Upper lobe of left lung (tissue), 6 donors: ENCODE measurements around the gene FBLN2. TPM values are rescaled to one million over a fixed set of nuclear protein-coding genes. Genes with fewer than 3 reads are reported as not detected.

ENCODE experiments used
- ATAC-seq, 2 donors: fragments of 200-7000 bp; cut with Tn5 transposase; one replicate each; pipeline ENCODE4 v1.9.1; 2022; ENCODE audit warnings: mild to moderate bottlenecking in 2 of 2, moderate library complexity in 2 of 2; ENCODE audit not compliant: low FRiP score in 2 of 2
- DNase-seq, 2 donors: peaks; one replicate each; pipeline ENCODE4 v3.0.0-alpha.2; 2019 to 2020
- H3K27ac ChIP-seq, 4 donors: fragments of 200-600 bp; sonication (generic); one replicate each; pipeline ENCODE4 v1.5.1; 2016 to 2019
- H3K27me3 ChIP-seq, 4 donors: fragments of 200-600 bp; sonication (generic); one replicate each; pipeline ENCODE4 v1.5.1; 2017 to 2019
- H3K36me3 ChIP-seq, 4 donors: fragments of 200-600 bp; sonication (generic); one replicate each; pipeline ENCODE4 v1.5.1; 2016 to 2019
- H3K4me1 ChIP-seq, 4 donors: fragments of 200-600 bp; sonication (generic); one replicate each; pipeline ENCODE4 v1.5.1; 2018 to 2019
- H3K4me3 ChIP-seq, 4 donors: fragments of 200-600 bp; sonication (generic); one replicate each; pipeline ENCODE4 v1.5.1; 2017 to 2019; ENCODE audit warnings: mild to moderate bottlenecking in 2 of 4, moderate library complexity in 1 of 4
- H3K9me3 ChIP-seq, 4 donors: fragments of 200-600 bp; sonication (generic); one replicate each; pipeline ENCODE4 v1.5.1; 2018 to 2019
- EP300 ChIP-seq, 4 donors: sonication (generic); formaldehyde crosslinking; IDR thresholded peaks; one replicate each; pipeline ENCODE4 v1.5.1; 2017; ENCODE audit warnings: antibody characterized with exemption in 4 of 4, control low read depth in 2 of 4
- POLR2A ChIP-seq, 4 donors: fragments of 450-650 bp; IDR thresholded peaks; one replicate each; pipeline ENCODE4 v1.5.1; 2016 to 2017; ENCODE audit warnings: antibody characterized with exemption in 4 of 4, mild to moderate bottlenecking in 2 of 4
- POLR2AphosphoS5 ChIP-seq, 2 donors: sonication (generic); formaldehyde crosslinking; IDR thresholded peaks; one replicate each; pipeline ENCODE4 v1.5.1; 2017; ENCODE audit warnings: antibody characterized with exemption in 2 of 2
- WGBS, 2 donors: methylation state at CpG; one replicate each; pipeline ENCODE4 v1.1.5; 2017 to 2018; 5-methylcytosine and 5-hydroxymethylcytosine counted together
- total RNA-seq, 6 donors: library from RNA; depleted of rRNA in 4 of 6; stranded (reverse); fragments of >200 nt in 4 of 6; gene quantifications; one replicate each; pipeline versions ENCODE4 v1.1.0 to v1.2.1, GENCODE V29; 2016 to 2021
- TF ChIP-seq, protein P1 (sequence below), 6 experiments: fragments of 450-650 bp in 4 of 6; fragments of 200-600 bp in 2 of 6; sonication (generic) in 2 of 6; IDR thresholded peaks; one replicate each; pipeline ENCODE4 v1.5.1; 2016 to 2019; ENCODE audit warnings: antibody characterized with exemption in 6 of 6
- donor health status: DM: no; HTN: no; CAD: no; lungs with moderate emphysema.
- donor health status: DM: no; HTN: yes; CAD: no; lungs with severe emphysema.

The FBLN2 gene
- total RNA-seq, 6 donors from 2014 or later: 2.1 to 85.7 (median 19.5) TPM

DNA sequence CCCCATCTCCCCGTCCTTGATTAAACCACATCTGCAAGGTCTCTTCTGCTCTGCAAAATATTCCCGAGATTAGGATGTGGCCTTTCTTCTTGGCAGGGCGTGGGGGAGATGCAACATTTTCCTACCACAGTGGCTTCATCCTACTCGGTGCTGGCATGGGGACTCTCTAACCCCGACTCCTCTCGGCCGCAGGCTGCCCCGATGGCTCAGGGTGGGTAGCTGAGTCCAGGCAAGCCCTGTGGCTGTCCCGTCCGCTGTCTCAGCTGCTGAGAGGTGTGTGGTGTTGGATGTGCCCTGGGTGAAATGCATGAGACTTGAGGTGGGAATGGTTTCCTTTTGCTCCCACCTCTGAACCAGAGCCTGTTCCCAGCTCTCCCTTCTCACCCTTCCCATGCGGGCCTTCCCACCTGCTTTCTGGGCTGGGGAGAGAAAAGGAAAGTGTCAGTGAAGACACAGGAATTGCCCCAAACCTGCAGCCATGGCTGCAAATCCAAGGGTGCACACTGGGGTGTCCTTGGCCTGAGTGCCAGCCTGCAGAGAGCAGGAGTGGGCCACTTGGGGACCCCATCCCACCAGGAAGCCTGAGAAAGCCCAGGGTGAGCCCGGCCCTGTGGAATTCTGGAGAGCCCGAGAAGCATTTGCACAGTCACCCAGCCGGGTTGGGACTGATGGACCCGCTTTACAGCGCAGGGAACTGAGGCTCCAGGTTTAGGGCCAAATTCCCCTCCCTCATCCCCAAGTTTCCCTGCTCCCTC lies 115.0 kb downstream of the FBLN2 start:
- no peaks in the 10 kb centered on the region for H3K36me3 ChIP-seq
- 74 to 87% methylated on average over 11 to 16 of the region's 16 CpGs for WGBS, 2 donors
- H3K27me3 ChIP-seq: no peaks in the 10 kb centered on the region
- no peaks in the 10 kb centered on the region for H3K9me3 ChIP-seq
- no peak for DNase-seq
- no peaks in the 10 kb centered on the region for H3K4me1 ChIP-seq
- no peak overlapping the region for H3K4me3 ChIP-seq
- no peak overlapping the region for H3K27ac ChIP-seq
- TF ChIP-seq POLR2AphosphoS5 (IDR thresholded peaks at IDR 0.05) (no peak), EP300 (IDR thresholded peaks at IDR 0.05) (no peak), POLR2A (IDR thresholded peaks at IDR 0.05) (no peak)
- TF ChIP-seq, protein P1, sequence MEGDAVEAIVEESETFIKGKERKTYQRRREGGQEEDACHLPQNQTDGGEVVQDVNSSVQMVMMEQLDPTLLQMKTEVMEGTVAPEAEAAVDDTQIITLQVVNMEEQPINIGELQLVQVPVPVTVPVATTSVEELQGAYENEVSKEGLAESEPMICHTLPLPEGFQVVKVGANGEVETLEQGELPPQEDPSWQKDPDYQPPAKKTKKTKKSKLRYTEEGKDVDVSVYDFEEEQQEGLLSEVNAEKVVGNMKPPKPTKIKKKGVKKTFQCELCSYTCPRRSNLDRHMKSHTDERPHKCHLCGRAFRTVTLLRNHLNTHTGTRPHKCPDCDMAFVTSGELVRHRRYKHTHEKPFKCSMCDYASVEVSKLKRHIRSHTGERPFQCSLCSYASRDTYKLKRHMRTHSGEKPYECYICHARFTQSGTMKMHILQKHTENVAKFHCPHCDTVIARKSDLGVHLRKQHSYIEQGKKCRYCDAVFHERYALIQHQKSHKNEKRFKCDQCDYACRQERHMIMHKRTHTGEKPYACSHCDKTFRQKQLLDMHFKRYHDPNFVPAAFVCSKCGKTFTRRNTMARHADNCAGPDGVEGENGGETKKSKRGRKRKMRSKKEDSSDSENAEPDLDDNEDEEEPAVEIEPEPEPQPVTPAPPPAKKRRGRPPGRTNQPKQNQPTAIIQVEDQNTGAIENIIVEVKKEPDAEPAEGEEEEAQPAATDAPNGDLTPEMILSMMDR (IDR thresholded peaks at IDR 0.05): no peak
- ATAC-seq: no peak

DNA sequence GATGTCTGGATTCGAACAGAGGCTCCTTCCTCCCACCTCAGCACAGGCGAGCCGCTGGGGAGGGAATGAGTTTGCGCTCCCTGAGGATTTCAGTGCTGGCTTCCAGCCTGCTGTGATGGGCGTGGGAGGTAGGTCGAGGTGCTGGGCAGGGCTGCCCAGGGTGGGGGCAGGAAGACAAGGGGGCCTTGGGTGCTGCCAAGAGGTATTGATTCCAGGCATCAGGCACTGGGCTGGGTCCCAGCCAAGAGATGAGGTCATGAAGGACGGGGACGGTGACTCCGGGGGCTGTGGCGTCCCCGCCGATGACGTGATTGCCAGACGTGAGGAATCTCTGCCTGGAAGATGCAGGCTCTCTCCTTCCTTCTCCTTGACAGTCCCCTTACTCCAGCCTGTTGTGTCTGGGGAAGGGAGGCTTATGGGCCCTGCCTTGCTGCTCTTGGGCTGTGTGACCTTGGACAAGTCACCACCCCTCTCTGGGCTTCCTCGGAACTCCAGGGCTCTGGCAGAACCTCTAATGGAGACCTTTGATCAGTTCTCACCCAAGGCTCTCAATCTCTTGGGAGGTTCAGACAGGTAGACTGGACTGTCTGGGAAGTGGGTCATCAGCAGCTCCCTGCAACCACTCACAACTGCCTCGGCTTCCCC lies 116.8 kb downstream of the FBLN2 start:
- no peak for DNase-seq
- Histone ChIP-seq H3K27ac (no peak overlapping the region), H3K4me1 (no peaks in the 10 kb centered on the region), H3K36me3 (no peaks in the 10 kb centered on the region), H3K9me3 (no peaks in the 10 kb centered on the region), H3K27me3 (no peaks in the 10 kb centered on the region), H3K4me3 (no peak overlapping the region)
- 61 to 76% methylated on average over 11 to 16 of the region's 16 CpGs for WGBS, 2 donors
- no peak for ATAC-seq
- TF ChIP-seq POLR2AphosphoS5 (IDR thresholded peaks at IDR 0.05): no peak
- no peak for TF ChIP-seq EP300 (IDR thresholded peaks at IDR 0.05)
- no peak for TF ChIP-seq POLR2A (IDR thresholded peaks at IDR 0.05)
- TF ChIP-seq, protein P1 (IDR thresholded peaks at IDR 0.05): no peak

DNA sequence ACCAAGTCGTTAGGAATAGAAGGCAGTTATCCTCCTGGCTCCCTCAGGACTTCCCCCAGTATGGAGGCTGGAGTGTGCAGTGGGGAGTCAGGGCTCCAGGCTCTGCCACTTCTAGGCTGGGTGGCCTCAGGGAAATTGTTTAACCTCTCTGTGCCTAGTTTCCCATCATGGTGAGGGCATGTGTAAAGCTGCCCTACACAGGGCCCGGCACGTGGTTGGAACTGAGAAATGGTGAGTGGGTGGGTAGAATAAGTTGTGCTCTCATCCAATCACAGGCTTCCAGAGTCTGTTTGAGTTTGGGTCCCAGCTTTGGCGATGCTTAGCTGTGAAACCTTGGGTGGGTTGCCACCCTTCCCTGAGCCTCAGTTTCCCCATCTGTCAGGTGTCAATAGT lies 117.3 kb downstream of the FBLN2 start:
- Histone ChIP-seq H3K36me3 (no peaks in the 10 kb centered on the region), H3K4me1 (no peaks in the 10 kb centered on the region), H3K27ac (no peak overlapping the region), H3K4me3 (no peak overlapping the region), H3K27me3 (no peaks in the 10 kb centered on the region), H3K9me3 (no peaks in the 10 kb centered on the region)
- 75 to 77% methylated on average over 2 to 4 of the region's 4 CpGs for WGBS, 2 donors
- no peak for DNase-seq
- TF ChIP-seq POLR2AphosphoS5 (IDR thresholded peaks at IDR 0.05) (no peak), POLR2A (IDR thresholded peaks at IDR 0.05) (no peak), EP300 (IDR thresholded peaks at IDR 0.05) (no peak)
- TF ChIP-seq, protein P1 (IDR thresholded peaks at IDR 0.05): no peak
- ATAC-seq: no peak

DNA sequence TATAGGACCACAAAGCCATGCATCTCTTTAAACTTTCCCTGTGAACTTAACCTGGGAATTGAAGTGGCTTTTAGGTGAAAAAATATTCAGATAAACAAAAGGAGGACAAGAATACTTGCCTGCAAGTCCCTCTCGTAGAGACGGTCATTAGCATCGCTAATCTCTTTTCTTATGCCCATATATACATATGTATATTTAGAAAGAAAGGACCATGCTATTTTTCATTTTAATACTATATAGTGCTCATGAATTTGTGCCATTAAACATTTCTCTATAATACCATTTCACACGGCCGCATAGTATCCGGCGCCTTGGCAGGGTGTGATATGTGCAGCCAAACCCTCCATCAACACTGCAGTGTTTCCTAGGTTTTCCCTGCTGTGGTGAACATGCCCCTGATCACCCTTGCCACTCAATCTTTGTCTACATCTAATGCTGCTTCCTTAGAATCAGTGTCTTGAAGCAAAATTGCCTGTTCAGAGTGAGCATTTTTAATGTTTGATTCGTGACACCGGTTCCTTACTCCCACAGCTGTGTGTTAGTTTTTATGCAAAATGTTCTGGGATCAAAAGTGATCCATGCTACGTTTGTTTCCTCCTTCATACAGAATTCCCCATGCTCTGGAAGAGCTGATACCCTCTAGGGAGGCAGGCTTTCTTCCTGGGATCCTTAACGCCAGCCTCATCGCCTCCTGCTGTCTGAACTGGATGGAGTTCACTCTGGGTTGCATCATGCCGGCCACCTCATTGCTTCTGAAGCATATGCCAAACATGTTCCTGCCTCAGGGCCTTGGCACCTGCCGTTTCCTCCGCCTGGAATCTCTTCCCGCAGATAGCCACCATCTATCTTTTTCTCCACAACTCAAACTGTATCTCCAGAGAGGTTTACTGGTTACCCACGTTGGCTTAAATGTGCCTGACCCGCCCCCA lies 118.1 kb downstream of the FBLN2 start:
- DNase-seq (no peak), ATAC-seq (no peak)
- Histone ChIP-seq H3K4me3 (no peak overlapping the region), H3K4me1 (no peaks in the 10 kb centered on the region), H3K36me3 (no peaks in the 10 kb centered on the region), H3K27me3 (no peaks in the 10 kb centered on the region), H3K27ac (no peak overlapping the region), H3K9me3 (no peaks in the 10 kb centered on the region)
- TF ChIP-seq POLR2A (IDR thresholded peaks at IDR 0.05) (no peak), EP300 (IDR thresholded peaks at IDR 0.05) (no peak), POLR2AphosphoS5 (IDR thresholded peaks at IDR 0.05) (no peak)
- TF ChIP-seq, protein P1 (IDR thresholded peaks at IDR 0.05): no peak
- WGBS, 2 donors: 72 to 76% methylated on average over 18 of the region's 18 CpGs
